MCF 10A (cell line): Measurements from ENCODE around the gene DLG2. TPM values are rescaled to one million over a fixed set of nuclear protein-coding genes. Genes with fewer than 3 reads are reported as not detected.

Experiments
- BruUV-seq: library from RNA; stranded (reverse); fragments of 400-500 nt; replicated peaks from 2 replicates; lab custom pipeline; 2021; lab: Mats Ljungman, UMichigan
- CTCF ChIA-PET: fragments of 300-600 bp; sonication (Branson Sonifier 250); formaldehyde crosslinking; extraction: SDS; loops from one replicate; lab custom pipeline; 2021; ENCODE audit warnings: antibody characterized with exemption, inconsistent platforms; lab: Yijun Ruan, JAX
- POLR2A ChIA-PET: fragments of 300-600, 350-650 bp; sonication (Branson Sonifier 250); formaldehyde crosslinking; extraction: SDS; loops from one replicate; lab custom pipeline; 2020; ENCODE audit warnings: antibody characterized with exemption, inconsistent platforms; lab: Yijun Ruan, JAX
- DNase-seq: peaks from one replicate; pipeline ENCODE4 v3.0.0-alpha.2; 2018; ENCODE audit not compliant: unreplicated experiment
- H3K27ac Mint-ChIP-seq: one replicate; pipeline ENCODE4 v1.8.0; 2022; ENCODE audit warnings: mild to moderate bottlenecking, low read depth, mixed read lengths; ENCODE audit not compliant: unreplicated experiment
- H3K27me3 Mint-ChIP-seq: one replicate; pipeline ENCODE4 v1.8.0; 2022; ENCODE audit warnings: mixed read lengths; ENCODE audit not compliant: insufficient read depth, unreplicated experiment
- H3K36me3 Mint-ChIP-seq: one replicate; pipeline ENCODE4 v1.8.0; 2022; ENCODE audit warnings: mild to moderate bottlenecking, moderate library complexity, mixed read lengths; ENCODE audit not compliant: insufficient read depth, unreplicated experiment
- H3K4me1 Mint-ChIP-seq: one replicate; pipeline ENCODE4 v1.8.0; 2022; ENCODE audit warnings: mixed read lengths; ENCODE audit not compliant: insufficient read depth, unreplicated experiment
- H3K4me3 Mint-ChIP-seq: one replicate; pipeline ENCODE4 v1.8.0; 2022; ENCODE audit warnings: mild to moderate bottlenecking, moderate library complexity, mixed read lengths; ENCODE audit not compliant: unreplicated experiment
- H3K9me3 Mint-ChIP-seq: one replicate; pipeline ENCODE4 v1.8.0; 2022; ENCODE audit warnings: mixed read lengths; ENCODE audit not compliant: unreplicated experiment
- intact Hi-C: fragments of 100-400 bp; cut with micrococcal nuclease; formaldehyde crosslinking; loops from 2 replicates; pipeline ENCODE4 v1.14.1; 2022
- total RNA-seq: library from RNA; stranded (reverse); gene quantifications from 2 replicates; pipeline ENCODE4 v1.2.3, GENCODE V29; 2022
- TF ChIP-seq, protein P1 (sequence below): fragments of 200-600 bp; IDR thresholded peaks from one replicate; pipeline ENCODE4 v1.8.0; 2022; ENCODE audit warnings: antibody characterized with exemption, mild to moderate bottlenecking; ENCODE audit not compliant: unreplicated experiment

The DLG2 gene
- total RNA-seq, 1 experiment from 2014 or later = 0.26 TPM

DNA sequence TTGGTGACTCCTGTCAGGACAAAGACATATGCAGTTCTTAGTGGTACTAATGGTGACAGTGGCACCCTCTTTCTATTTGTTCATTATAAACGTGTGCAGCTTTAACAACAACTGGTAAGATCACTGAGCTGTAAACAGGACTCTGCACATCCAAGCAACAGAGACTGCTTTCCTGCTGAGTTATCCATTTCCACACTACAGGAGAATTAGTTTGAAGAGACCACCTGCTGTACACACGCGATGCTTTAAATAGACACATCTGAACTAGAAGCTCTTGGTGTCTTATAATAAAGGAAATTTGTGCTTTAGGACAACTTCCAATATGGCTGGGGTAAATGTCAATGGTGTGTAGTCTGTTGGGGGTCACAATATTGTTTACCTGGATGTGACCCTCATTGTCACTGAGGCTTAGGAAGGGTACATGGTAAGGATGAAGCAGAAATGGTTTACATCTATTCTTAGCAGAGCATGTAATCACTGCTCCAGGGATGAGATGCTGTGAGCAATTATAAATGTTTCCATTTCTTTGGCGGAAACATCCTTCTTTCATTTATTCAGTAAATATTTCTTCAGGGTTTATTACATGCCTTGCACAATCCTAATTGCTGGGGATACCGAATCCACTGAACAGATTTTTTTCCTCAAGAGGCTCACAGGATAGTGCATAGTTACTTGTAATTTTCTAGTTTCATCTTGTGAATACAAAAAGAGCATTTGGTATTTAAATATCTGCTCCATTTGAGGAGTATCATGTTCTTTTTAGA, 1987.0 kb downstream of the DLG2 start:
- ChIA-PET CTCF (interaction anchor here (0.6 kb wide), 4 partner anchors 34 to 1313 kb away, joined by 3 to 5 read pairs (median 4); no protein-coding TSS in a partner anchor), POLR2A (no interaction called here)
- BruUV-seq = no TSS peak
- H3K36me3 Mint-ChIP-seq = no peaks in the 10 kb centered on the region
- no peak overlapping the region for H3K27ac Mint-ChIP-seq
- DNase-seq = no peak
- intact Hi-C loops = no loop called here
- H3K27me3 Mint-ChIP-seq = peaks cover 59% of the 10 kb centered on the region
- no peaks in the 10 kb centered on the region for H3K4me1 Mint-ChIP-seq
- H3K9me3 Mint-ChIP-seq = no peaks in the 10 kb centered on the region
- no peak overlapping the region for H3K4me3 Mint-ChIP-seq
- TF ChIP-seq, protein P1, sequence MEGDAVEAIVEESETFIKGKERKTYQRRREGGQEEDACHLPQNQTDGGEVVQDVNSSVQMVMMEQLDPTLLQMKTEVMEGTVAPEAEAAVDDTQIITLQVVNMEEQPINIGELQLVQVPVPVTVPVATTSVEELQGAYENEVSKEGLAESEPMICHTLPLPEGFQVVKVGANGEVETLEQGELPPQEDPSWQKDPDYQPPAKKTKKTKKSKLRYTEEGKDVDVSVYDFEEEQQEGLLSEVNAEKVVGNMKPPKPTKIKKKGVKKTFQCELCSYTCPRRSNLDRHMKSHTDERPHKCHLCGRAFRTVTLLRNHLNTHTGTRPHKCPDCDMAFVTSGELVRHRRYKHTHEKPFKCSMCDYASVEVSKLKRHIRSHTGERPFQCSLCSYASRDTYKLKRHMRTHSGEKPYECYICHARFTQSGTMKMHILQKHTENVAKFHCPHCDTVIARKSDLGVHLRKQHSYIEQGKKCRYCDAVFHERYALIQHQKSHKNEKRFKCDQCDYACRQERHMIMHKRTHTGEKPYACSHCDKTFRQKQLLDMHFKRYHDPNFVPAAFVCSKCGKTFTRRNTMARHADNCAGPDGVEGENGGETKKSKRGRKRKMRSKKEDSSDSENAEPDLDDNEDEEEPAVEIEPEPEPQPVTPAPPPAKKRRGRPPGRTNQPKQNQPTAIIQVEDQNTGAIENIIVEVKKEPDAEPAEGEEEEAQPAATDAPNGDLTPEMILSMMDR = no peak

GRCh38 chr11:83635166-83635565, 1992.0 kb downstream of the DLG2 start:
- Mint-ChIP-seq H3K9me3 (no peaks in the 10 kb centered on the region), H3K4me1 (no peaks in the 10 kb centered on the region), H3K4me3 (no peak overlapping the region), H3K27me3 (peaks cover 53% of the 10 kb centered on the region), H3K36me3 (no peaks in the 10 kb centered on the region), H3K27ac (no peak overlapping the region)
- intact Hi-C loops = no loop called here
- no peak for DNase-seq
- TF ChIP-seq, protein P1 = no peak
- CTCF ChIA-PET = no interaction called here
- BruUV-seq = no TSS peak
- POLR2A ChIA-PET = interaction anchor here (0.6 kb wide), 1 partner anchor 141 kb away, joined by 3 read pairs; no protein-coding TSS in a partner anchor

DNA sequence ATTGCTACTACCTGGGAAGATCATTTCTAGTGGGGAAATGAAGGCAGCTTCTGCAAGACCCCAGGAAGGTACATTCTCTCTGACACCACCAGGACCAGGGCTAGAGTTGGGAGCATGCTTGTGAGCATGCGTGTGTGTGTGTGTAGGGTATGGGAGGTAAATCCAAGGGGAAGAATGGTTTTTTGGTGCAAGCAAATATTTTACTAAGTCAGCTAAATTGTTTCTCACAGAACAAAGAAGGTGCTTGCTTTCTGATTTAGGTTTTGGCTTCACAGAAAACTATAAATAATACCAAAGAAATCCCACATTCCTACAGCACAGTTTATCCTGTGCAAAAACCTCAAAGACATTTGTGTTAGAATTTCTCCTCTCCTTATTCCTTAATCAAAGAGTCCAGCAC, 1996.9 kb downstream of the DLG2 start:
- H3K9me3 Mint-ChIP-seq = no peaks in the 10 kb centered on the region
- no peak overlapping the region for H3K4me3 Mint-ChIP-seq
- intact Hi-C loops = no loop called here
- H3K4me1 Mint-ChIP-seq = no peaks in the 10 kb centered on the region
- ChIA-PET CTCF (interaction anchor here (0.6 kb wide), 1 partner anchor 8 kb away, joined by 3 read pairs; no protein-coding TSS in a partner anchor), POLR2A (no interaction called here)
- peaks cover 45% of the 10 kb centered on the region for H3K27me3 Mint-ChIP-seq
- no peaks in the 10 kb centered on the region for H3K36me3 Mint-ChIP-seq
- TF ChIP-seq, protein P1 = no peak
- no peak for DNase-seq
- H3K27ac Mint-ChIP-seq = no peak overlapping the region
- no TSS peak for BruUV-seq

DNA sequence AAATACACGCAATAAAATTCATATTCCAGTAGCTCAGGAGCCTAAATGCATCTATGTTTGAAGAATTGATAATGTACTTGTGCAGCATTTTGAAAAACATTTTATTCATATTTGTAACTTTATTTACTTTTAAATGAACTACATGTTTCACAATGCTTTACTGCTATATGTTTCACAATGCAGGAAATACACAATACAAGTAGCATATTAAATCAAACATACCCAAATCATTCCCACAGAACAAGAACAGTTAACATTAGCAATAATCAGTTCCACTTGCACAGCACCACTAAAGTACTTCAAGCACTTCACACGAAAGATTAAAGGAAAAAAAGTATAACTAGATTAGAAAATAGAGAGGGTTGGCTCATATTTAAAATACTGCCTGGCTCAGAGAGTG, 1997.4 kb downstream of the DLG2 start:
- H3K27ac Mint-ChIP-seq = no peak overlapping the region
- peaks cover 42% of the 10 kb centered on the region for H3K27me3 Mint-ChIP-seq
- no TSS peak for BruUV-seq
- DNase-seq = no peak
- H3K4me1 Mint-ChIP-seq = no peaks in the 10 kb centered on the region
- TF ChIP-seq, protein P1 = no peak
- intact Hi-C loops = no loop called here
- H3K36me3 Mint-ChIP-seq = no peaks in the 10 kb centered on the region
- no peak overlapping the region for H3K4me3 Mint-ChIP-seq
- ChIA-PET POLR2A (no interaction called here), CTCF (interaction anchor here (0.6 to 0.7 kb wide), 2 partner anchors 8 to 21 kb away, joined by 3 read pairs; no protein-coding TSS in a partner anchor)
- H3K9me3 Mint-ChIP-seq = no peaks in the 10 kb centered on the region
